WI38 (cell line): Measurements from ENCODE around the gene GNG13.

Experiments used
- H3K4me3 ChIP-seq: 2 replicates; pipeline ENCODE4 v1.5.1; 2011; ENCODE audit warnings: low read depth, mild to moderate bottlenecking, control low read depth, low read length
- TF ChIP-seq, protein P1 (sequence below): IDR thresholded peaks from 2 replicates; pipeline ENCODE4 v1.5.1; 2012; ENCODE audit warnings: low read depth, mild to moderate bottlenecking, control low read depth, low read length

Gene GNG13

DNA sequence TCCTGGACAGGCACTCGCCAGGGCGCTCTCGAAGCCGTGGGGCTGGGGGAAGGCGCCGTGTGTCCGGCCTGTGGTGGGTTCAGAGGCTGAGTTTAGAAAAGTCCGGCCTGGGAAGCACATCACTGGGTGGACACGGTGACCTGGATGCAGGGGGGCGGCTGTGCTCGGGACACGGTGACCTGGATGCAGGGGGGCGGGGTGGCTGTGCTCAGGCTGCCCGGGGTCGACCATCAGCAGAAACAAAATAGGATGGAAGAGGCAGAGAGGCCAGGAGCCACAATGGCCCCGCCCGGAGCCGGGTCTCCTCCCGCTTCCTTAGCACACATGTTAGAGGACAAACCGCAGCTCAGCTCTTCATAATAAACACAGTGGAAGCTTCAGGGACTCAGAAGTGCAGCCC lies 43.2 kb upstream of the GNG13 start:
- TF ChIP-seq, protein P1, sequence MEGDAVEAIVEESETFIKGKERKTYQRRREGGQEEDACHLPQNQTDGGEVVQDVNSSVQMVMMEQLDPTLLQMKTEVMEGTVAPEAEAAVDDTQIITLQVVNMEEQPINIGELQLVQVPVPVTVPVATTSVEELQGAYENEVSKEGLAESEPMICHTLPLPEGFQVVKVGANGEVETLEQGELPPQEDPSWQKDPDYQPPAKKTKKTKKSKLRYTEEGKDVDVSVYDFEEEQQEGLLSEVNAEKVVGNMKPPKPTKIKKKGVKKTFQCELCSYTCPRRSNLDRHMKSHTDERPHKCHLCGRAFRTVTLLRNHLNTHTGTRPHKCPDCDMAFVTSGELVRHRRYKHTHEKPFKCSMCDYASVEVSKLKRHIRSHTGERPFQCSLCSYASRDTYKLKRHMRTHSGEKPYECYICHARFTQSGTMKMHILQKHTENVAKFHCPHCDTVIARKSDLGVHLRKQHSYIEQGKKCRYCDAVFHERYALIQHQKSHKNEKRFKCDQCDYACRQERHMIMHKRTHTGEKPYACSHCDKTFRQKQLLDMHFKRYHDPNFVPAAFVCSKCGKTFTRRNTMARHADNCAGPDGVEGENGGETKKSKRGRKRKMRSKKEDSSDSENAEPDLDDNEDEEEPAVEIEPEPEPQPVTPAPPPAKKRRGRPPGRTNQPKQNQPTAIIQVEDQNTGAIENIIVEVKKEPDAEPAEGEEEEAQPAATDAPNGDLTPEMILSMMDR = no peak
- H3K4me3 ChIP-seq = no peak overlapping the region

DNA sequence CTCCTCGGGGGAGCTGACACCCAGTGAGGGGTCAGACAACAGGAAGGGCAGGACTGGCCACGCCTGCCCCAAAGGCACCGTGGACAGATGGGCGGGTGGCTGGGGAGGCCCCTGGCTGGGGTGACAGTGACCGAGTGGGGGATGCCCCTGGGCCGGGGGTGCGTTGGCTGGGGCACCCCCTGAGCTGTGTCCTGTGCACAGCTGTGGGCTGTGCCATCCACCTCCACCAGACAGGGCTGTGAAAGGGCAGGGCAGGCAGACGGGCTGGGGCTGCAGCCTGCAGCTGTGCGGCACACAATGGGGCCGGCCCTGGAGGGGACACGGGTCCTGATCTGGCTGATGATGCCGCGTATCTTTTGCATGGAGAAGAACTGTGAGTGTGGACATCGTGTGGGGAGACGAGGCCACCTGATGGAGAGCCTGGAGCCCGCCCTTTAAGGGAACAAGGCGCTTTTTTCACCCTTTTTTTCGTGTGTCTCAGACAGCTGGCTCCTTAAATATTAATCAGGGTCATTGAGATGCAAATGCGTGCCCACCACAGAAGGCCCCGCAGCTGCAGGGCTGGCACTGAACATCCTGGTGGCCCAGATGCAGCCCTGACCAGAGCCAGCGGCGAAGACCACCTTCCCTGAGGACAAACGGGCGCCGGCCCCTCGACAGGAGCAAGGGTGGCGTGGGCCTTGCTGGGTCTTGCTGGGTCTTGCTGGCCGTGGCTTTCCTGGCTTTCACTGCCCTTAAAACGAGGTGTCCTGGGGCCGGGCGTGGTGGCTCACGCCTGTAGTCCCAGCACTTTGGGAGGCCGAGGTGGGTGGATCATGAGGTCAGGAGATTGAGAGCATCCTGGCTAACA lies 42.4 kb upstream of the GNG13 start:
- no peak overlapping the region for H3K4me3 ChIP-seq
- TF ChIP-seq, protein P1 = no peak

DNA sequence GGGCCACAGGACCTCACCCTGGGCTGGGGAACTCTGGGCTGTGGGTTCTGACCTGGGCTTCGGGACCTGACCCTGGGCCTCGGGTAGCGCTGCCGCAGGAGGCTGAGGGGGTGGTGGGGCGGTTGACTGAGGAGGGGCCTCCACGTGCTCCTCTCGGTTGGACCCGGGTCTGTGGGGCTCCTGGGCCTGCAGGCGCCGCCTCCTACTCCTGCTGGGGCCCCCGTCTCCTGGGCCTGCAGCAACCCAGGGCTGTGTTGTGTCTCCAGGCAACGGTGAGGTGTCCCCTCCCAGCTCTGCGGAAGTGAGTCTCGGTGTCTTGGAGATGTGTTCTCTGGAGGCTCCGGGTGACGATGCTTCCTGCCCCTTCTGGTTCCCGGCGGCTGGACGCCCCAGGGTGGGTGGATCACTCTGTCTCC lies 41.5 kb upstream of the GNG13 start:
- no peak overlapping the region for H3K4me3 ChIP-seq
- TF ChIP-seq, protein P1 = no peak

DNA sequence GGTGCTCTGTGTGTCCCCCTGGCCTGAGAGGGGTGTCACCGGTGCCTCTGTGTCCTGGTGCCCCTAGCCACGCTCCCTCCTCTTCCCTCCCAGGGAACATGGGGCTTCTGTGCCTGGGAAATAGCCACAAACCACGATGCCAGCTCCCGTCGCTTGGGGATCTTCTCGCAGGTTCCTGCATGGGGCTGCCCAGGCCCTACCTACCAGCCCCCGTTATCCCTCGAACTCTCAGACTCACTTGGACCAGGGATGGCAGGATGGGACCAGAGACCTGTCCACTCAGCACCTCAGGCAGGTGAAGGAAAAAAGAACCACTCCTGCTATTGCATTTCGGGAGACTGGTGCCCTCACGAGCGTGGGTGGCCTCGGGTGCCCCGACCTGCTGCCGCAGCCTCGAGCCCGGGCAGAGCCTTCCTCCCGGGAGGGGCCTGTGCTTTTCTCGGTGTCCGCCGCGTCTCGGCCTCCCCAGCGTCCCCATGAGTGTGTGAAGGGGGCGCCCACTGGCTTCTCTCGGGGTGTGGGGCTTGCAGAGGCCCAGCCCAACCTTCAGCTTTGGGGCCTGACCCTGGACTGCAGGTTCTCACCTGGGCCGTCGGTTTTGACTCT lies 41.0 kb upstream of the GNG13 start:
- no peak overlapping the region for H3K4me3 ChIP-seq
- TF ChIP-seq, protein P1 = no peak

DNA sequence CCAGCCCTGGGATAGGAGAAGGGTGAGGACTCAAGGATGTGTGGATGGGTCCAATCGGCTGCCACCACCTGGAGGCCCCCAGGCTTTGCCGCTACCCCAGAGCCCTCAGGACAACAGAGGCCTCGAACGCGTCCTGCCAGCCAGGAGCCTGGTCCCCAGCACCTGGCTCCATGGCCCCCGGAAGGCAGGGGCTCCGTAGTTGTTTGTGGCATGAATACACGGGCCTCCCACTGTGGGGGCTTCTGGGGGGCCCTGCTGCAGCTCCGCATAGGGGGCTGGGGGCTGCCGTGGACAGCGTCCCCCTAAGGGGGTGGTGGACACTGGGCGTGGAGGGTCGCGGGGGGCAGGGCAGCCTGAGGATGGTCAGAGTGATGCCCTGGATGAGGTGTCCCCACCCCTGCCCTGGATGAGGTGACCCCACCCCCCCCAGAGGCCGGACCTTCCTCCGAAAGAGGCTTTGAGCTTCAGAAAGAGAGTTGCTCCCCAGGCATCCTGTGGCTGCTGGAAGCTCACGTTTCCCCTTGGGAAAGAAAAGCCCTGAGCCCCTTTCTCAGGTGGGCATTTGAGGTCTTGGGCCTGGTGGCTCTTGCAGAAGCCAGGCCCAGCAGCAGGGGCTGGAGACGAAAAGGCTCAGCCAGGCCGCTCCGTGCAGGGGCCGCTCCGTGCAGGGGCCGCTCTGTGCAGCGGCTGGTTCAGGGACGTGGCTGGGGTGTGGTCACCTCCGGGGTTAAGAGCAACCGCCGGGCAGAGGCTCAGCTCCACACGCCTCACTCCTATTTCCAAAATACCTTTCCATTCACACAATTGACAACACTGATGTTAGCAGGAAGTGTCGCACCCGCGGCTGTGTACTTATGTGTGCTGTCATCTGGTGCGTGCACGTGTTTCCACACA lies 40.3 kb upstream of the GNG13 start:
- TF ChIP-seq, protein P1 = no peak
- H3K4me3 ChIP-seq = no peak overlapping the region

DNA sequence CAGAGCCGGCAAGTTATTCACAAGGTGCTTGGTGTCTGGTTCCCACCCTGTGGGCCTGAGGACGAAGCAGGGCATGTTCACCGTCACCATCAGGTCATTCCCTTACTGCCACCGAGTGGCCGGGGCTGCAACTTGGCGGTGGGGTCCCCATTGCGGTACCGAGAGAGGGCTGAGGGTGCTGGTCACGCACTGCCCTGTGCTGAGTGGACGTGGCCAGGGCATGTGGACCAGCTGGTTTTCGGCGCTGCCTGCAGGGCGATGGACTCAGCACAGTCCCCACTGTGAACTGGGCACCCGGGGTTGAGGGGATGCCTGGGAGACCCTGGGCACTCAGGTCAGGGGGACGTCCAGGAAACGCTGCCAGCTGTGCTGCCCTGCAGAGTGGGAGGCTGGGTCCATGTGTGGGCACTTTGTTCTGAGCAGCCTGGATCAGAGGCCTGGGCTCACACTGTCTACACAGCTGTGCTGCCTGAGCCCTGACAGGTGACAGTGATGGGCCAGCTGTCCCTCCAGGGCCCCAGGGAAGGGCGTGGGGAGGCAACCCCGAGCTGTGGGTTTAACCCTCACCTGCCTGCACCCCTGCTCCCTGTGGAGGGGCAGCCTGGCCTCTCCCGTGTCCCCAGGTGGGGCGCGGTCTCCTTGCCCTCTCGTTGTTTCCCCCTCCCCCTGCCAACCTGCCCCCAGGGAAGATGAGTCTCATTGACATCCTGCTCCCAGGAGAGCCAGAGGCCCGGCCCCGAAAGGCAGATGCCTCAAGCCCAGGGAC lies 39.3 kb upstream of the GNG13 start:
- TF ChIP-seq, protein P1 = no peak
- H3K4me3 ChIP-seq = no peak overlapping the region
